Thoracic aorta (tissue), 2 donors: ENCODE measurements around the gene ADARB2. TPM values are rescaled to one million over a fixed set of nuclear protein-coding genes. Genes with fewer than 3 reads are reported as not detected.

Experiments
- ATAC-seq: fragments of 150-250 bp; one replicate; pipeline ENCODE4 v1.8.0; 2017; ENCODE audit warnings: low read depth; ENCODE audit not compliant: insufficient number of reproducible peaks, low FRiP score
- DNase-seq: peaks from one replicate; pipeline ENCODE4 v3.0.0-alpha.2; 2020; ENCODE audit warnings: low spot score
- H3K27ac ChIP-seq, 2 donors: fragments of 200-600 bp; sonication (generic); 1 replicate in 1 of 2; 2 replicates in 1 of 2; pipeline ENCODE4 v1.5.1; 2016; ENCODE audit warnings: mild to moderate bottlenecking in 2 of 2, moderate library complexity in 2 of 2
- H3K27me3 ChIP-seq: fragments of 200-600 bp; sonication (generic); replicated peaks from 2 replicates; pipeline ENCODE4 v1.6.0; 2016; ENCODE audit warnings: mild to moderate bottlenecking; ENCODE audit not compliant: insufficient read depth
- H3K36me3 ChIP-seq: fragments of 200-600 bp; sonication (generic); one replicate; pipeline ENCODE4 v1.5.1; 2016
- H3K4me1 ChIP-seq, 2 donors: fragments of 200-600 bp; sonication (generic); 1 replicate in 1 of 2; 2 replicates in 1 of 2; pipeline versions ENCODE4 v1.5.1 to v1.6.0; 2016; ENCODE audit warnings: low read depth in 2 of 2, mild to moderate bottlenecking in 1 of 2; ENCODE audit not compliant: control insufficient read depth in 1 of 2
- H3K4me3 ChIP-seq: fragments of 200-600 bp; sonication (generic); 2 replicates; pipeline ENCODE4 v1.5.1; 2016; ENCODE audit warnings: mild to moderate bottlenecking
- H3K9me3 ChIP-seq: fragments of 200-600 bp; sonication (generic); 2 replicates; pipeline ENCODE4 v1.5.1; 2016
- total RNA-seq, 2 donors: library from RNA; depleted of rRNA; stranded (reverse); fragments of >200 nt; gene quantifications; one replicate each; pipeline versions ENCODE4 v1.1.0 to v1.2.3, GENCODE V29; 2016
- TF ChIP-seq, protein P1 (sequence below): fragments of 200-600 bp; sonication (generic); IDR thresholded peaks from one replicate; pipeline ENCODE4 v1.5.1; 2019; ENCODE audit warnings: antibody characterized with exemption

ADARB2 gene
- total RNA-seq, 2 donors from 2014 or later: 0.71 to 3.1 TPM

DNA sequence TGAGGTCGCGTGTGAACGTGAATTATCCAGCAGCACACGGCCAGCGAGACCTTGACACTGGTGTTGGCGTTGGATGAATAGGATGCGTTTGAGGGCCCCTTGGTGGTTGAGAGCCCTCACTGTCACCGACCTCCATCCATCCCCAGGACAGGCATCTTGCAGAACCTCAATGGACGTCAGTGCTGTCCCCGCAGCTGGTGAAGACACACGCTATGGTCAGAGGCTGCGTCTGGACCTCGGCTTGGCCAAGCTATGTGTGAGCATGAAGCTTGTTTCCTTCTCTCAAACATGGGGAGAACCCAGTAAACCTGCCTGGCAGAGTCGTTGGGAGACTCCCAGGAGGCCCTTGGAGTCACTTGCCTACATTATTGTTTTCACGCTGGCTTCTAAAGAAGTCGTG lies 229.2 kb downstream of the ADARB2 start:
- DNase-seq: no peak
- no peaks in the 10 kb centered on the region for H3K4me1 ChIP-seq
- no peaks in the 10 kb centered on the region for H3K36me3 ChIP-seq
- TF ChIP-seq, protein P1, sequence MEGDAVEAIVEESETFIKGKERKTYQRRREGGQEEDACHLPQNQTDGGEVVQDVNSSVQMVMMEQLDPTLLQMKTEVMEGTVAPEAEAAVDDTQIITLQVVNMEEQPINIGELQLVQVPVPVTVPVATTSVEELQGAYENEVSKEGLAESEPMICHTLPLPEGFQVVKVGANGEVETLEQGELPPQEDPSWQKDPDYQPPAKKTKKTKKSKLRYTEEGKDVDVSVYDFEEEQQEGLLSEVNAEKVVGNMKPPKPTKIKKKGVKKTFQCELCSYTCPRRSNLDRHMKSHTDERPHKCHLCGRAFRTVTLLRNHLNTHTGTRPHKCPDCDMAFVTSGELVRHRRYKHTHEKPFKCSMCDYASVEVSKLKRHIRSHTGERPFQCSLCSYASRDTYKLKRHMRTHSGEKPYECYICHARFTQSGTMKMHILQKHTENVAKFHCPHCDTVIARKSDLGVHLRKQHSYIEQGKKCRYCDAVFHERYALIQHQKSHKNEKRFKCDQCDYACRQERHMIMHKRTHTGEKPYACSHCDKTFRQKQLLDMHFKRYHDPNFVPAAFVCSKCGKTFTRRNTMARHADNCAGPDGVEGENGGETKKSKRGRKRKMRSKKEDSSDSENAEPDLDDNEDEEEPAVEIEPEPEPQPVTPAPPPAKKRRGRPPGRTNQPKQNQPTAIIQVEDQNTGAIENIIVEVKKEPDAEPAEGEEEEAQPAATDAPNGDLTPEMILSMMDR: no peak
- no peaks in the 10 kb centered on the region for H3K27me3 ChIP-seq
- H3K9me3 ChIP-seq: no peaks in the 10 kb centered on the region
- no peak overlapping the region for H3K4me3 ChIP-seq
- ATAC-seq: no peak
- no peak overlapping the region for H3K27ac ChIP-seq

DNA sequence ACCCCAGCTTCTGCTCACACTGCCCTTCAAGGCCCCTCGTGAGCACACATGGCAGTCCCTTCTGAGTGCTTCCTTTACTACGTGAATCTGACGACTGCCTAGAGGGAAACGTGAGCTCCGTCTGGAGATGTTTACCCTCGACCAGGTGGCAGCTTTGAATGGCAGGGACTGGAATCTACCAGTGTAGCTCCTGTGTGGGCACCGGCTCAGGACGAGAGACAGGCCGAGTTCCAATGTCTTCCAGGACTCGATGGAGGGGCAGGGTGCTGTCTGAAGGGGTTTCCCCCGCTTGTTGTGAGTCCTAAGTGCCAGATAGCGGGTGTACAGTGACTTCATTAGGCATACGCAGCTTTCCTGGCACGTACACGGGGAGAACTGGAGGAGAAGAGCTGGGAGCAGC lies 229.9 kb downstream of the ADARB2 start:
- Histone ChIP-seq H3K36me3 (no peaks in the 10 kb centered on the region), H3K27me3 (no peaks in the 10 kb centered on the region), H3K4me3 (no peak overlapping the region), H3K4me1 (no peaks in the 10 kb centered on the region), H3K27ac (no peak overlapping the region), H3K9me3 (no peaks in the 10 kb centered on the region)
- ATAC-seq: no peak
- TF ChIP-seq, protein P1: no peak
- no peak for DNase-seq

DNA sequence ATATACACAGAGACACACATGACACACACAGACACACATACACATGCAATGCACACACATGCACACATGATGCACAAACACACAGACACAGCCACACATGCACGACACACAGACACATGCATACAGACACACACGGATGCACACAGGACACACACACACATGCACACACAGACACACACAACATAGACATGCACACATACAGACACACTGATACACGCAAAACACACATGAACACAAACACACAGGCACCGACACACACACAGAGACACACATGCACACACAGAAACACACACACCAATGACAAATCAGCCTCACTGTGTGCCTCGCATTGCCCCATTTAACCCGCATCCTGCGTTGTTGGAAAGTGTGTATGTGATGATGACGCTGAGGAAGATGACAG lies 232.4 kb downstream of the ADARB2 start:
- Histone ChIP-seq H3K4me3 (no peak overlapping the region), H3K36me3 (no peaks in the 10 kb centered on the region), H3K9me3 (no peaks in the 10 kb centered on the region), H3K4me1 (no peaks in the 10 kb centered on the region), H3K27ac (no peak overlapping the region), H3K27me3 (no peaks in the 10 kb centered on the region)
- no peak for DNase-seq
- TF ChIP-seq, protein P1: no peak
- ATAC-seq: no peak

DNA sequence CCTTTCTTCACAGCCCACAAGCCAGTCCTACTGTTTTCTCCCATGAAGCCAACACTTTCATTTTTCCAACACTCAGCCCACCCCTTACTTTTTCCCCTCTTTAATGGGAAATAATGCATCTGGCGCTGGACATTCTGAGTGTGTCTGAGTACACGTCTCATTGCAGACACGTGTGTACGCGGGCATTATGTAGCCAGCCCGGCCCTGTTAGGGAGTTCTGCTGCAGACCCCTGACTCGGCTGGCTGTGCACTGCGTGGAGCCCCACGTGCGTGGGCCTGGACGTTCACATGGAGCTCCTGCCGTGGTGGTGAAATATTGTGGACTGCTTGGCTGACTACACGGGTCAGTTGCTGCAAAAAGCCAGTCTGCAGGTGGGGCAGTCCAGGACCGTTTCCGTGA lies 233.0 kb downstream of the ADARB2 start:
- DNase-seq (no peak), ATAC-seq (no peak)
- no peaks in the 10 kb centered on the region for H3K9me3 ChIP-seq

DNA sequence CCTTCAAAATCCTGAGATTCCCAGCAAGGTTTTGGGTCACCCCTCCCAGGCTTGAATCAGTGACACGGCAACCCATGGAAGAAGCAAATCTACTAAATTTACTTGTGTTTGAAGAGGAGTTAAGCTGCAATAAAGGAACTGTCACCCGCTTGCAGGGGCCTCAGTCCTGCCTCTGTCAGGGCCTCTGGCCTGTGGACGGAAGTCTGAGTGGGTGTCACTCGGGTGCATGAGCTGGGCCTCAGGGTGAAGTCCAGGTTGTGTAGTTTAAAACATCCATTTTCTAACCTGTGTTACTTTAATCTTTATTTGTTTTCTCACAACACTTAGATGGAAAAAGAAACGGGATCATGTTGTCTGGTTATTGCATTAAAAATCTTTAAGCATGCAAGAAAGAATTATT lies 234.9 kb downstream of the ADARB2 start:
- Histone ChIP-seq H3K27ac (no peak overlapping the region), H3K4me1 (no peaks in the 10 kb centered on the region), H3K4me3 (no peak overlapping the region), H3K36me3 (no peaks in the 10 kb centered on the region), H3K27me3 (no peaks in the 10 kb centered on the region), H3K9me3 (no peaks in the 10 kb centered on the region)
- no peak for ATAC-seq
- TF ChIP-seq, protein P1: no peak
- no peak for DNase-seq

More for the DNA sequence above, 233.0 kb downstream of the ADARB2 start:
- no peak overlapping the region for H3K27ac ChIP-seq
- no peaks in the 10 kb centered on the region for H3K4me1 ChIP-seq
- H3K27me3 ChIP-seq: no peaks in the 10 kb centered on the region
- TF ChIP-seq, protein P1: no peak
- H3K4me3 ChIP-seq: no peak overlapping the region
- no peaks in the 10 kb centered on the region for H3K36me3 ChIP-seq
